Measurements from ENCODE around the gene MXD1. TPM values are rescaled to one million over a fixed set of nuclear protein-coding genes. Genes with fewer than 3 reads are reported as not detected.

Gene MXD1
- total and polyA plus RNA-seq, 2 of the 4 experiments (the other 2 are of a cell fraction) = 2.0 to 3.7 TPM

DNA sequence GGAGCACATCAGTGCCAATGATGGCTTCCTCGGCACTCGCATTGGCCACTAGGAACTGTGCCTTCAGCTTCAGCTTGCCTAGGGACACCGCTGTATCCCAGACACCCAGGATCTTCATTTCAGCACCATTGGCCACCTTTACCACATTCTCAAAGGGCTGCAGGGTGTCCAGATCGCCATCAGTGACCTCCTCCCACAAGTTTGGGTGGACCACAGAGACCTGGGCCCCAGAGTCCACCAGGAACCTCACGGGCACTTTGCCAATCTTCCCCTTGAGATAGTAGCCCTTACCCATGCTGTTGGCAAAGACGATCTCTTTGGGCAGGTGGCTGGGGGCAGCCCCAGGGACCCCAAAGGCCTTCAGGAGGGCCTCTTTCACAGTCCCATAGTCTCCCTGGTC, 45.9 kb downstream of the MXD1 start:
- no peak overlapping the region for H2AK9ac ChIP-seq (replicated peaks; ENCODE audit: low read depth, low read length, poor library complexity)
- POLR2A ChIA-PET (ENCODE audit: unreplicated experiment) = no interaction called here
- no peak overlapping the region for H4K91ac ChIP-seq (ENCODE audit: insufficient read depth, low read depth, low read length)
- H3K56ac ChIP-seq (ENCODE audit: extremely low read depth, insufficient read depth, low read length) = no peak overlapping the region
- CTCF ChIA-PET = no interaction called here
- no peak overlapping the region for H3K4ac ChIP-seq (ENCODE audit: low read depth, low read length)
- H3K4me2 ChIP-seq (ENCODE audit: low read depth, low read length) = no peak overlapping the region
- dilution Hi-C loops (cut with HindIII; ENCODE audit: low sequenced_read_pairs, unreplicated experiment) (no loop called here), intact Hi-C loops (cut with micrococcal nuclease) (no loop called here), in situ Hi-C loops (cut with MboI; ENCODE audit: low sequenced_read_pairs) (no loop called here)
- H3K27me3 ChIP-seq (ENCODE audit: control insufficient read depth, insufficient read depth, low read length) = peaks cover 29% of the 10 kb centered on the region
- H2BK120ac ChIP-seq (ENCODE audit: low read depth, low read length) = no peak overlapping the region
- H3K79me1 ChIP-seq (ENCODE audit: low read depth in 1 of 2, low read length in 2 of 2) = no peaks in the 10 kb centered on the region
- no peak overlapping the region for H3K27ac ChIP-seq (ENCODE audit: insufficient read depth, low read length)
- H3K9ac ChIP-seq (ENCODE audit: low read depth, low read length) = no peak overlapping the region
- no peak overlapping the region for H2BK5ac ChIP-seq (ENCODE audit: low read depth, low read length, poor library complexity, severe bottlenecking)
- H2AK5ac ChIP-seq (ENCODE audit: low read depth, low read length) = no peak overlapping the region; the same call in 1 of the 2 replicates
- no peak overlapping the region for H3K23ac ChIP-seq (ENCODE audit: low read depth, low read length)
- H2BK15ac ChIP-seq (ENCODE audit: low read depth, low read length) = no peak overlapping the region
- H3K18ac ChIP-seq (ENCODE audit: low read depth, low read length) = no peak overlapping the region
- DNase-seq (no peak), ATAC-seq (ENCODE audit: low read depth) (no peak)
- H3K4me3 ChIP-seq (ENCODE audit: insufficient read depth, low read depth, low read length) = no peak overlapping the region
- H3K9me1 ChIP-seq (ENCODE audit: insufficient read depth, low read length) = no peaks in the 10 kb centered on the region
- H3K14ac ChIP-seq (replicated peaks; ENCODE audit: low read depth, low read length) = no peak overlapping the region
- no peaks in the 10 kb centered on the region for H3K4me1 ChIP-seq (ENCODE audit: control insufficient read depth, insufficient read depth, low read length)
- no TSS peak for BruUV-seq (replicated peaks)
- no peaks in the 10 kb centered on the region for H3K36me3 ChIP-seq (ENCODE audit: control insufficient read depth, insufficient read depth, low read length)
- no peaks in the 10 kb centered on the region for H4K20me1 ChIP-seq (ENCODE audit: insufficient read depth, low read length)
- H4K8ac ChIP-seq (ENCODE audit: low read depth in 2 of 2, low read length in 2 of 2) = no peak overlapping the region
- H2AFZ ChIP-seq (replicated peaks; ENCODE audit: low read length, poor library complexity) = no peak overlapping the region
- WGBS, 2 experiments (ENCODE audit: extremely low coverage in 2 of 2, insufficient read length in 1 of 2) = 90% methylated on average over 2 of the region's 6 CpGs; no CpG with 5 or more reads in 1 of the 2 experiments
- TF ChIP-seq NFE2L2 (IDR thresholded peaks at IDR 0.05; ENCODE audit: low read depth, low read length) (no peak), RFX5 (IDR thresholded peaks at IDR 0.05; ENCODE audit: low read depth, low read length) (no peak), SMC3 (IDR thresholded peaks at IDR 0.05; ENCODE audit: low read depth, low read length) (no peak), POLR2A (IDR thresholded peaks at IDR 0.05; ENCODE audit: low read depth, low read length) (no peak), MAFK (IDR thresholded peaks at IDR 0.05; ENCODE audit: low read depth, low read length) (no peak)
- H4K5ac ChIP-seq (ENCODE audit: low read depth, low read length) = no peak overlapping the region
- no peaks in the 10 kb centered on the region for H3K9me3 ChIP-seq (ENCODE audit: control insufficient read depth, insufficient read depth, low read length)
- no peak overlapping the region for H2BK20ac ChIP-seq (ENCODE audit: low read depth, low read length)
